ENCODE measurements around the gene XPO4. TPM values are rescaled to one million over a fixed set of nuclear protein-coding genes. Genes with fewer than 3 reads are reported as not detected.

XPO4 gene
- total and polyA plus RNA-seq, 2 of the 8 experiments (the other 6 are each of a cell fraction or from before 2014, with no cell fraction given), result 11.9 to 33.3 TPM

DNA sequence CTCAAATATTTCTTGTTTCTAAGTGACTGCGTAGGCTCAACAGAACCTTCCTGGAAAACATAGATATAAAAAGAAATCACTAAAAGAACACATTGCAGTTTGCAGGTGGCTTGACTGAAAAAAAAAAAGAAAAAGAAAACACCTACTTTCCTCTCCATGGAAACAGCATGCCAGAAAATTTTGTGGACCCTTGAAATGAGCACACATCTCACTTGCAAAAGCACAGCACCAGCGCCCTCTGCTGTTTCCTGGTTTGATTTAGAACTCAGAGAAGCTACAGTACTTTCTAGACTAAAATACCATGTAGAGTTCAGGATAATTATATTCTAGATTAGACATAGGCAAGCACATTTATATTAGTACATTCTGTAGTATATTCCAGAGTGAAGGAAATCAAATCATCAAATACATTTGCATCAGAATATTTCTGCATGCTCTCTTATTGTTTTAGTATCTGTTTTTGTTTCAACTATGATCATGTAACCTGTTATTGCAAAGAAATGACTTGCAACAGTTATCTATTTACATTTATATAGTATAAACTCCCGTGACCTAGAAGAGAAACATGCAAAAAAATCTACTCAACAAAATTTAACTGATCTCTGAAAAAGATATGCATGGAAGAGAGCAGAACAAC lies 22.3 kb upstream of the XPO4 start:
- no peaks in the 10 kb centered on the region for H3K36me3 ChIP-seq (ENCODE audit: control insufficient read depth in 2 of 4, insufficient read depth in 4 of 4, low read length in 3 of 4)
- POLR2A ChIA-PET (ENCODE audit: partially characterized antibody), result interaction anchor here (2.7 kb wide), 1 partner anchor 23 kb away, joined by 10 read pairs; the partner anchor contains the start of gene XPO4
- no peak overlapping the region for H4K5ac ChIP-seq (ENCODE audit: insufficient read length, low read depth, low read length)
- DNase-seq (ENCODE audit: low read depth in 1 of 2, low spot score in 2 of 2) (peak in 1 of 2 experiments; percentile 88), FAIRE-seq (peak; percentile 88)
- no peak overlapping the region for H3K4ac ChIP-seq (replicated peaks; ENCODE audit: insufficient read length, low read depth, low read length)
- H4K20me1 ChIP-seq (replicated peaks in 1 of 2; ENCODE audit: control insufficient read depth in 1 of 2, insufficient read depth in 2 of 2, low read length in 2 of 2), result no peaks in the 10 kb centered on the region
- H3K4me2 ChIP-seq (ENCODE audit: insufficient read depth in 1 of 2, low read depth in 2 of 2, low read length in 2 of 2), result no peak overlapping the region
- no peaks in the 10 kb centered on the region for H3K79me1 ChIP-seq (ENCODE audit: low read depth, low read length)
- peaks cover 0 to 4% (median under 1%) of the 10 kb centered on the region in 4 experiments; a peak in 1 of 7 replicates for H3K4me1 ChIP-seq (replicated peaks in 1 of 4; ENCODE audit: control insufficient read depth in 3 of 4, insufficient read depth in 4 of 4, low read length in 3 of 4)
- TF ChIP-seq RAD21 (IDR thresholded peaks at IDR 0.05 in 1 of 2, conservative IDR thresholded peaks at IDR 0.05 in 1 of 2; ENCODE audit: low read depth in 2 of 2, low read length in 2 of 2) (peak; percentile 92), FOSL1 (IDR thresholded peaks at IDR 0.05; ENCODE audit: insufficient read depth, low read depth, low read length) (no peak)
- TF ChIP-seq, protein P1, sequence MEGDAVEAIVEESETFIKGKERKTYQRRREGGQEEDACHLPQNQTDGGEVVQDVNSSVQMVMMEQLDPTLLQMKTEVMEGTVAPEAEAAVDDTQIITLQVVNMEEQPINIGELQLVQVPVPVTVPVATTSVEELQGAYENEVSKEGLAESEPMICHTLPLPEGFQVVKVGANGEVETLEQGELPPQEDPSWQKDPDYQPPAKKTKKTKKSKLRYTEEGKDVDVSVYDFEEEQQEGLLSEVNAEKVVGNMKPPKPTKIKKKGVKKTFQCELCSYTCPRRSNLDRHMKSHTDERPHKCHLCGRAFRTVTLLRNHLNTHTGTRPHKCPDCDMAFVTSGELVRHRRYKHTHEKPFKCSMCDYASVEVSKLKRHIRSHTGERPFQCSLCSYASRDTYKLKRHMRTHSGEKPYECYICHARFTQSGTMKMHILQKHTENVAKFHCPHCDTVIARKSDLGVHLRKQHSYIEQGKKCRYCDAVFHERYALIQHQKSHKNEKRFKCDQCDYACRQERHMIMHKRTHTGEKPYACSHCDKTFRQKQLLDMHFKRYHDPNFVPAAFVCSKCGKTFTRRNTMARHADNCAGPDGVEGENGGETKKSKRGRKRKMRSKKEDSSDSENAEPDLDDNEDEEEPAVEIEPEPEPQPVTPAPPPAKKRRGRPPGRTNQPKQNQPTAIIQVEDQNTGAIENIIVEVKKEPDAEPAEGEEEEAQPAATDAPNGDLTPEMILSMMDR (IDR thresholded peaks at IDR 0.05; ENCODE audit: control extremely low read depth in 1 of 3, insufficient read depth in 1 of 3, low read depth in 1 of 3, low read length in 3 of 3), result peak in 2 of 3 experiments; percentile 69 to 77; a peak in 3 of 4 replicates
- H3K9me3 ChIP-seq (ENCODE audit: insufficient read depth in 2 of 2, low read depth in 1 of 2, low read length in 1 of 2), result no peaks in the 10 kb centered on the region
- no peak overlapping the region for H2BK120ac ChIP-seq (replicated peaks; ENCODE audit: low read depth, low read length)
- H3K79me2 ChIP-seq (ENCODE audit: control insufficient read depth in 1 of 2, insufficient read depth in 2 of 2, low read length in 2 of 2), result no peaks in the 10 kb centered on the region
- no peak overlapping the region for H2BK20ac ChIP-seq (ENCODE audit: low read length)
- H4K8ac ChIP-seq (ENCODE audit: extremely low read depth, insufficient read depth, low read length), result no peak overlapping the region
- H3K9ac ChIP-seq (replicated peaks in 1 of 4; ENCODE audit: extremely low read depth in 1 of 4, low read depth in 3 of 4, low read length in 3 of 4), result no peak overlapping the region
- H3K27me3 ChIP-seq (replicated peaks in 1 of 4; ENCODE audit: control insufficient read depth in 3 of 4, extremely low read depth in 1 of 4, insufficient read depth in 3 of 4, low read length in 3 of 4), result no peaks in the 10 kb centered on the region
- no peak overlapping the region for H2AFZ ChIP-seq (ENCODE audit: low read length)
- H2BK15ac ChIP-seq (ENCODE audit: low read length), result no peak overlapping the region
- H2BK12ac ChIP-seq (ENCODE audit: low read depth, low read length), result no peak overlapping the region
- no peak overlapping the region for H3K56ac ChIP-seq (replicated peaks; ENCODE audit: insufficient read length, low read depth, low read length)
- H2AK5ac ChIP-seq (ENCODE audit: low read depth, low read length), result no peak overlapping the region
- H3K27ac ChIP-seq (ENCODE audit: low read depth, low read length), result no peak overlapping the region
- CTCF ChIA-PET (ENCODE audit: partially characterized antibody), result interaction anchor here (0.5 to 4.7 kb wide), 24 partner anchors 9 to 1127 kb away, joined by 3 to 33 read pairs (median 4); partner anchors contain the start of gene XPO4
- 28% methylated on average over 3 of the region's 3 CpGs; no CpG with 5 or more reads in 1 of the 2 experiments for WGBS, 2 experiments (ENCODE audit: extremely low coverage in 1 of 2, insufficient coverage in 1 of 2, insufficient read length in 1 of 2, insufficient replicate concordance in 2 of 2, low coverage in 1 of 2, low lambda C conversion rate in 2 of 2, missing lambda C conversion rate in 1 of 2)
- no peaks in the 10 kb centered on the region for H3K23me2 ChIP-seq (ENCODE audit: low read depth, low read length)
- H3K18ac ChIP-seq (ENCODE audit: extremely low read depth, low read length), result no peak overlapping the region
- H4K91ac ChIP-seq (replicated peaks; ENCODE audit: insufficient read length, low read length), result no peak overlapping the region
- no peak overlapping the region for H3K4me3 ChIP-seq (ENCODE audit: extremely low read depth in 1 of 4, insufficient read depth in 2 of 4, low read depth in 3 of 4, low read length in 4 of 4)
- no peak overlapping the region for H2BK5ac ChIP-seq (ENCODE audit: low read depth, low read length)
- H3K23ac ChIP-seq (ENCODE audit: insufficient read length), result no peak overlapping the region
- H3K14ac ChIP-seq (ENCODE audit: insufficient read length), result no peak overlapping the region
